Body of pancreas (tissue), 4 donors: ENCODE measurements around the gene CDKL5.

ENCODE experiments used
- POLR2A ChIP-seq, 3 donors: fragments of 450-650 bp; IDR thresholded peaks; one replicate each; pipeline ENCODE4 v1.6.1; 2016; ENCODE audit warnings: antibody characterized with exemption in 3 of 3, mild to moderate bottlenecking in 2 of 3
- TF ChIP-seq, protein P1 (sequence below), 7 experiments: fragments of 450-650 bp in 4 of 7; fragments of 200-600 bp in 3 of 7; sonication (generic) in 3 of 7; IDR thresholded peaks; one replicate each; pipeline ENCODE4 v1.5.1; 2016 to 2019; ENCODE audit warnings: antibody characterized with exemption in 7 of 7

DNA sequence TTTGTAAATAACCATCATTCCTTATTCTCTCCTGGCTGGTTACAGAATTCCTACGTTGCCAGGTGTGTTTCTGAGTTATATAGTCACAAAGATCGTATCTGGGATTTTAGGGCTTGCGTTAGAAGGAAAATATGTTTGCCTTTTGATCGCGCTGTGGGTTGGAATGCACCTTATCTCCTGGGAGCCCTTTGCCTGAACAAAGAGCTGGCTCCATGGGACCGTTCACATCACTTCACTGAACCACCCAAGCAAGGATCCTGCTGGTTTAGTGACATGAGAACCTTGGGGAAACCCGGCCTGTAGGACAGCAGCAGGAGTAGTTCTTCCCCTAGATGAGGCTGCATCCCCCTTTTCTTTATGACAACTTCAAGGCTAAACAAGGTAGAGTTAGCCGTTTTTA is 194.9 kb downstream of the CDKL5 start:
- TF ChIP-seq, protein P1, sequence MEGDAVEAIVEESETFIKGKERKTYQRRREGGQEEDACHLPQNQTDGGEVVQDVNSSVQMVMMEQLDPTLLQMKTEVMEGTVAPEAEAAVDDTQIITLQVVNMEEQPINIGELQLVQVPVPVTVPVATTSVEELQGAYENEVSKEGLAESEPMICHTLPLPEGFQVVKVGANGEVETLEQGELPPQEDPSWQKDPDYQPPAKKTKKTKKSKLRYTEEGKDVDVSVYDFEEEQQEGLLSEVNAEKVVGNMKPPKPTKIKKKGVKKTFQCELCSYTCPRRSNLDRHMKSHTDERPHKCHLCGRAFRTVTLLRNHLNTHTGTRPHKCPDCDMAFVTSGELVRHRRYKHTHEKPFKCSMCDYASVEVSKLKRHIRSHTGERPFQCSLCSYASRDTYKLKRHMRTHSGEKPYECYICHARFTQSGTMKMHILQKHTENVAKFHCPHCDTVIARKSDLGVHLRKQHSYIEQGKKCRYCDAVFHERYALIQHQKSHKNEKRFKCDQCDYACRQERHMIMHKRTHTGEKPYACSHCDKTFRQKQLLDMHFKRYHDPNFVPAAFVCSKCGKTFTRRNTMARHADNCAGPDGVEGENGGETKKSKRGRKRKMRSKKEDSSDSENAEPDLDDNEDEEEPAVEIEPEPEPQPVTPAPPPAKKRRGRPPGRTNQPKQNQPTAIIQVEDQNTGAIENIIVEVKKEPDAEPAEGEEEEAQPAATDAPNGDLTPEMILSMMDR (IDR thresholded peaks at IDR 0.05): no peak
- peak in 1 of 3 donors; percentile 27 for TF ChIP-seq POLR2A (IDR thresholded peaks at IDR 0.05)
